GM12878 (cell line): ENCODE results near the gene FLT4. TPM values are rescaled to one million over a fixed set of nuclear protein-coding genes. Genes with fewer than 3 reads are reported as not detected.

Experiments
- ATAC-seq: fragments of 200-7000 bp; cut with Tn5 transposase; 3 replicates; pipeline ENCODE4 v1.9.1; 2020; ENCODE audit warnings: mild to moderate bottlenecking, moderate library complexity
- BruUV-seq: library from RNA; stranded (reverse); fragments of 400-500 nt; replicated peaks from 2 replicates; lab custom pipeline; 2021; lab: Mats Ljungman, UMichigan
- CTCF ChIA-PET: fragments of 300-600 bp; sonication (Branson Sonifier 250); formaldehyde crosslinking; extraction: SDS; loops from one replicate; lab custom pipeline; 2021; ENCODE audit warnings: inconsistent platforms; lab: Yijun Ruan, JAX
- POLR2A ChIA-PET: fragments of 350-600 bp; formaldehyde crosslinking; extraction: SDS; loops from one replicate; lab custom pipeline; 2021; ENCODE audit warnings: inconsistent platforms; lab: Charles Lee
- RAD21 ChIA-PET: fragments of 300-600 bp; sonication (Branson Sonifier 250); formaldehyde crosslinking; loops from one replicate; lab custom pipeline; 2023; ENCODE audit warnings: antibody characterized with exemption; ENCODE audit not compliant: unreplicated experiment; lab: Charles Lee
- SMC1A ChIA-PET: fragments of 300-600 bp; sonication (Branson Sonifier 250); formaldehyde crosslinking; loops from one replicate; lab custom pipeline; 2023; ENCODE audit not compliant: unreplicated experiment, uncharacterized antibody; lab: Charles Lee
- DNase-seq: peaks from one replicate; pipeline ENCODE4 v3.0.0-alpha.2; 2011; ENCODE audit warnings: low read depth, low spot score
- FAIRE-seq: peaks from 3 replicates; lab custom pipeline; 2011; peaks lifted over from hg19 to GRCh38; lab: Jason Lieb, UNC
- H2AFZ ChIP-seq: 2 replicates; pipeline ENCODE4 v1.6.0; 2011; ENCODE audit warnings: low read depth, low read length, control low read depth; ENCODE audit not compliant: control insufficient read depth
- H3K27ac ChIP-seq: 2 replicates; pipeline ENCODE4 v1.5.1; 2011; ENCODE audit warnings: control low read depth; ENCODE audit not compliant: control insufficient read depth, insufficient read depth
- H3K27me3 ChIP-seq, 2 experiments: replicated peaks in 1 of 2; 2 replicates each; pipeline versions ENCODE4 v1.6.0 to v1.6.1; 2011; ENCODE audit warnings: low read length in 1 of 2; ENCODE audit not compliant: control insufficient read depth in 2 of 2, insufficient read depth in 2 of 2
- H3K36me3 ChIP-seq, 2 experiments: 2 replicates each; pipeline ENCODE4 v1.5.1; 2011; ENCODE audit warnings: low read length in 1 of 2; ENCODE audit not compliant: control insufficient read depth in 2 of 2, insufficient read depth in 2 of 2
- H3K4me1 ChIP-seq: 2 replicates; pipeline ENCODE4 v1.6.1; 2011; ENCODE audit warnings: mild to moderate bottlenecking, low read length, moderate library complexity, mixed read lengths; ENCODE audit not compliant: control insufficient read depth, insufficient read depth
- H3K4me2 ChIP-seq: 2 replicates; pipeline ENCODE4 v1.6.0; 2011; ENCODE audit warnings: control low read depth; ENCODE audit not compliant: control insufficient read depth, insufficient read depth
- H3K4me3 ChIP-seq: fragments of 200-600 bp; sonication (generic); 2 replicates; pipeline ENCODE4 v1.5.1; 2016
- H3K79me2 ChIP-seq: 2 replicates; pipeline ENCODE4 v1.6.0; 2011; ENCODE audit warnings: low read length; ENCODE audit not compliant: control insufficient read depth, insufficient read depth
- H3K9ac ChIP-seq: 2 replicates; pipeline ENCODE4 v1.8.0; 2011; ENCODE audit warnings: low read length, control low read depth, mixed read lengths; ENCODE audit not compliant: control insufficient read depth, insufficient read depth
- H3K9me3 ChIP-seq: replicated peaks from 3 replicates; pipeline ENCODE4 v1.5.1; 2011; ENCODE audit warnings: mild to moderate bottlenecking, low read length; ENCODE audit not compliant: control insufficient read depth, insufficient read depth
- H4K20me1 ChIP-seq: 2 replicates; pipeline ENCODE4 v1.6.0; 2011; ENCODE audit not compliant: control insufficient read depth, insufficient read depth
- BACH1 ChIP-seq: fragments of 450-650 bp; IDR thresholded peaks from 2 replicates; pipeline ENCODE4 v1.6.1; 2017; ENCODE audit warnings: mild to moderate bottlenecking, borderline replicate concordance
- CBFB ChIP-seq: IDR thresholded peaks from 2 replicates; pipeline ENCODE4 v1.6.1; 2016; ENCODE audit warnings: antibody characterized with exemption, low read depth
- CEBPB ChIP-seq, 2 experiments: fragments of 150-350 bp in 1 of 2; IDR thresholded peaks; 2 replicates each; pipeline ENCODE4 v1.6.1; 2012 to 2014; ENCODE audit warnings: low read depth in 2 of 2, low read length in 2 of 2, borderline replicate concordance in 1 of 2, inconsistent platforms in 1 of 2
- CTCF ChIP-seq, 3 experiments: IDR thresholded peaks in 2 of 3; conservative IDR thresholded peaks in 1 of 3; 2 replicates each; pipeline ENCODE4 v1.5.1; 2011; ENCODE audit warnings: low read depth in 3 of 3, low read length in 3 of 3, mild to moderate bottlenecking in 3 of 3, control low read depth in 2 of 3, moderate library complexity in 2 of 3, inconsistent platforms in 1 of 3, mixed read lengths in 1 of 3; ENCODE audit not compliant: control insufficient read depth in 2 of 3, insufficient read depth in 1 of 3; ENCODE audit errors: extremely low read depth in 1 of 3
- E4F1 ChIP-seq: fragments of 450-650 bp; IDR thresholded peaks from 2 replicates; pipeline ENCODE4 v1.6.1; 2018; ENCODE audit warnings: borderline replicate concordance, mild to moderate bottlenecking; ENCODE audit not compliant: partially characterized antibody
- KAT2A ChIP-seq: conservative IDR thresholded peaks from 2 replicates; pipeline ENCODE4 v1.6.1; 2011; ENCODE audit warnings: low read depth, low read length; ENCODE audit not compliant: control insufficient read depth
- MTA2 ChIP-seq: fragments of 450-650 bp; IDR thresholded peaks from 2 replicates; pipeline ENCODE4 v1.6.1; 2016; ENCODE audit warnings: low read depth, mild to moderate bottlenecking, moderate library complexity
- NR2C2 ChIP-seq: IDR thresholded peaks from 2 replicates; pipeline ENCODE4 v1.6.1; 2011; ENCODE audit warnings: borderline replicate concordance, low read depth; ENCODE audit not compliant: control insufficient read depth, insufficient read length
- ZNF274 ChIP-seq: IDR thresholded peaks from one replicate; pipeline ENCODE4 v1.8.0; 2011; ENCODE audit not compliant: insufficient read length, insufficient read depth
- WGBS: methylation state at CpG from one replicate; pipeline ENCODE4 v1.1.6; 2016; ENCODE audit warnings: low lambda C conversion rate; ENCODE audit not compliant: insufficient replicate concordance, insufficient coverage; ENCODE audit errors: missing lambda C conversion rate; 5-methylcytosine and 5-hydroxymethylcytosine counted together
- in situ Hi-C: fragments of 300-500 bp; cut with MboI; formaldehyde crosslinking; loops from 9 replicates; pipeline ENCODE4 v1.14.3; 2018; ENCODE audit warnings: mixed read lengths
- intact Hi-C: fragments of 100-400 bp; cut with micrococcal nuclease; formaldehyde crosslinking; loops from one replicate; pipeline ENCODE4 v1.14.2; 2022; ENCODE audit not compliant: unreplicated experiment
- polyA plus RNA-seq, 11 experiments: library from polyadenylated mRNA; depleted of rRNA in 4 of 11; unstranded in 6 of 11; stranded (reverse) in 5 of 11; fragments of >200 nt; fragmentation: Nextera tagmentation in 4 of 11; fragmentation: Illumina TruSeq in 1 of 11; extraction: Ambion mirVana in 4 of 11; extraction: Trizol in 1 of 11; gene quantifications; 1 replicate in 1 of 11; 2 replicates in 10 of 11; pipeline versions ENCODE4 v1.2.1 to v1.2.3, GENCODE V29; 2011 to 2016; ENCODE audit warnings: inconsistent platforms in 2 of 11, missing spikeins in 2 of 11, low read depth in 1 of 11
- total RNA-seq, 4 experiments: library from RNA; depleted of rRNA in 3 of 4; stranded (reverse); fragments of >200 nt in 3 of 4; fragmentation: Illumina TruSeq in 1 of 4; extraction: Trizol in 1 of 4; gene quantifications; 2 replicates each; pipeline versions ENCODE4 v1.2.1 to v1.2.3, GENCODE V29; 2013 to 2021

FLT4 gene
- total and polyA plus RNA-seq, 10 of the 15 experiments (the other 5 are each of a cell fraction or from before 2014, with no cell fraction given) = 0.18 TPM; not detected in 9

DNA sequence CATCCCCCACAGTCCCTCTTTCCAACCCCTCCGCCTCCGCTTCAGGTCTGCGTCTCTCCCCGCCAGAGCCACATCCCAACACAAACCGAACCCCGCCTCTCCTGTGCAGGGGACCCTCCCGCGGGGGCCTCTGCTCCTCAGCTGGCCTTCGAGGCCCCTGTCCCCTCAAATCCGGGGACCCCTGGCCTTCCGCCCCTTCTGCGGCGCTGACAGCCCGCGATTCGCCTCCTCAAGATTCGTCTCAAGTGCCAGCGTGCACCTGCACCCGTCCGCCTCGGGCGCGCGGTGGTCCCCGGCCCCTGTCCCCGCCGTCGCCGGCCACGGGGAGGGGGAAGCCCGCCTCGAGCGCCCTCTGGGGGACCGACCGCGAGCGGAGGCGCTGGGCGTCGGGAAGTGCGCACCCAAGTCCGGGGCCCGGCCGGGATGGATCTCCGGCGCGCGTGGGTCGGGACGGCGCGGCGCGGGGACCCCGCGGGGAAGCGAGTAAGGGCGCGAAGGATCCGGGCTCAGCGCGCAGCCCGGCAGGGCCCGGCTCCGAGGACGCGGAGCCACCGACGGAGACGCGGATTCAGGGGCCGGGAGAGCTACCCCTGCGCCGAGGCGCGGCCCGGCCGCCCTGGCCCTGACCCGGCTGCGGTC lies 623 bp downstream of the FLT4 start:
- 25% methylated on average over 55 of the region's 80 CpGs for WGBS
- Histone ChIP-seq H3K27me3 (peaks cover 3 to 6% of the 10 kb centered on the region in 2 experiments; a peak in 2 of 4 replicates), H3K4me1 (no peaks in the 10 kb centered on the region), H3K4me3 (no peak overlapping the region), H3K4me2 (no peak overlapping the region), H4K20me1 (no peaks in the 10 kb centered on the region), H3K79me2 (no peaks in the 10 kb centered on the region), H3K36me3 (no peaks in the 10 kb centered on the region), H3K9ac (no peak overlapping the region)
- RAD21 ChIA-PET = no interaction called here
- POLR2A ChIA-PET = no interaction called here
- in situ Hi-C loops = no loop called here
- intact Hi-C loops = no loop called here
- DNase-seq = no peak
- ATAC-seq = no peak
- CTCF ChIA-PET = interaction anchor here (0.6 kb wide), 1 partner anchor 235 kb away, joined by 3 read pairs; no protein-coding TSS in a partner anchor
- BruUV-seq = no TSS peak
- TF ChIP-seq CTCF (IDR thresholded peaks at IDR 0.05 in 2 of 3, conservative IDR thresholded peaks at IDR 0.05 in 1 of 3; ENCODE audit: control insufficient read depth in 2 of 3, extremely low read depth in 1 of 3, insufficient read depth in 1 of 3, low read depth in 3 of 3, low read length in 3 of 3) (0 out of 6 replicates have a peak, but pooled peaks of 1 of the 3 experiments have one; percentile 7), CEBPB (IDR thresholded peaks at IDR 0.05; ENCODE audit: borderline replicate concordance in 1 of 2, low read depth in 2 of 2, low read length in 2 of 2) (no peak)
- TF ChIP-seq, all 136 proteins: peak for 1
- FAIRE-seq = no peak
- no peaks in the 10 kb centered on the region for H3K9me3 ChIP-seq
- SMC1A ChIA-PET = no interaction called here
- no peak overlapping the region for H3K27ac ChIP-seq
- no peak overlapping the region for H2AFZ ChIP-seq

- RAD21 ChIA-PET = no interaction called here
- ATAC-seq = no peak
- TF ChIP-seq MTA2 = no peak
- no peak for TF ChIP-seq CBFB
- no peak for TF ChIP-seq E4F1
- no peak for TF ChIP-seq ZNF274
- TF ChIP-seq KAT2A = no peak
- no peak for TF ChIP-seq NR2C2
- no peak for TF ChIP-seq BACH1
These were observed 1.4 kb downstream of the FLT4 start for GRCh38 chr5:180647941-180648500.

More at GRCh38 chr5:180647941-180648500, 1.4 kb downstream of the FLT4 start:
- FAIRE-seq = no peak
- Histone ChIP-seq H3K27me3 (peaks cover 3 to 6% of the 10 kb centered on the region in 2 experiments; a peak in 2 of 4 replicates), H3K79me2 (no peaks in the 10 kb centered on the region), H3K9ac (no peak overlapping the region), H3K36me3 (no peaks in the 10 kb centered on the region), H3K27ac (no peak overlapping the region), H3K9me3 (no peaks in the 10 kb centered on the region), H3K4me2 (no peak overlapping the region), H3K4me3 (no peak overlapping the region), H4K20me1 (no peaks in the 10 kb centered on the region), H2AFZ (no peak overlapping the region), H3K4me1 (no peaks in the 10 kb centered on the region)
- in situ Hi-C loops = no loop called here
- ChIA-PET SMC1A (no interaction called here), POLR2A (no interaction called here), CTCF (no interaction called here)
- no peak for DNase-seq
- BruUV-seq = no TSS peak
- 52% methylated on average over 6 of the region's 8 CpGs for WGBS
- intact Hi-C loops = no loop called here
